WI38 (cell line): Measurements from ENCODE around the gene SPACA7.

ENCODE experiments used
- H3K4me3 ChIP-seq: 2 replicates; pipeline ENCODE4 v1.5.1; 2011; ENCODE audit warnings: low read depth, mild to moderate bottlenecking, control low read depth, low read length
- TF ChIP-seq, protein P1 (sequence below): IDR thresholded peaks from 2 replicates; pipeline ENCODE4 v1.5.1; 2012; ENCODE audit warnings: low read depth, mild to moderate bottlenecking, control low read depth, low read length

The SPACA7 gene

DNA sequence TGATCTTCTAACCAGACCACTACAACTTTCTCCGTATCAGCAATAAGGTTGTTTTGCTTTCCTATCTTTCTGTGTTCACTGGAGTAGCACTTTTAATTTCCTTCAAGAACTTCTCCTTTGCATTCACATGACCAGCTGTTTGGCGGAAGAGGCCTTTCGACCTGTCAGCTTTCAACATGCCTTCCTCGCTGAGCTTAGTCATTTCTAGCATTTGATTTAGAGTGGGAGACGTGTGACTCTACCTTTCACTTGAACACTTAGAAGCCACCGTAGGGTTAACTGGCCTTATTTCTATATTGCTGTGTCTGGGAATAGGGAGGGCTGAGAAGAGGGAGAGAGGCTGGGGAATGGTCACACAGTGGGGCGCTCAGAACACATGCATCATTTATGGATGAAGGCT is 107.1 kb downstream of the SPACA7 start:
- no peak overlapping the region for H3K4me3 ChIP-seq
- TF ChIP-seq, protein P1, sequence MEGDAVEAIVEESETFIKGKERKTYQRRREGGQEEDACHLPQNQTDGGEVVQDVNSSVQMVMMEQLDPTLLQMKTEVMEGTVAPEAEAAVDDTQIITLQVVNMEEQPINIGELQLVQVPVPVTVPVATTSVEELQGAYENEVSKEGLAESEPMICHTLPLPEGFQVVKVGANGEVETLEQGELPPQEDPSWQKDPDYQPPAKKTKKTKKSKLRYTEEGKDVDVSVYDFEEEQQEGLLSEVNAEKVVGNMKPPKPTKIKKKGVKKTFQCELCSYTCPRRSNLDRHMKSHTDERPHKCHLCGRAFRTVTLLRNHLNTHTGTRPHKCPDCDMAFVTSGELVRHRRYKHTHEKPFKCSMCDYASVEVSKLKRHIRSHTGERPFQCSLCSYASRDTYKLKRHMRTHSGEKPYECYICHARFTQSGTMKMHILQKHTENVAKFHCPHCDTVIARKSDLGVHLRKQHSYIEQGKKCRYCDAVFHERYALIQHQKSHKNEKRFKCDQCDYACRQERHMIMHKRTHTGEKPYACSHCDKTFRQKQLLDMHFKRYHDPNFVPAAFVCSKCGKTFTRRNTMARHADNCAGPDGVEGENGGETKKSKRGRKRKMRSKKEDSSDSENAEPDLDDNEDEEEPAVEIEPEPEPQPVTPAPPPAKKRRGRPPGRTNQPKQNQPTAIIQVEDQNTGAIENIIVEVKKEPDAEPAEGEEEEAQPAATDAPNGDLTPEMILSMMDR = no peak
